ENCODE measurements around the gene MYCN.

The MYCN gene

GRCh38 chr2:15993666-15994065 lies 53.3 kb downstream of the MYCN start:
- H3K36me3 ChIP-seq: no peaks in the 10 kb centered on the region
- no peaks in the 10 kb centered on the region for H3K4me1 ChIP-seq (ENCODE audit: control insufficient read depth in 1 of 2, insufficient read depth in 1 of 2, low read depth in 1 of 2, low read length in 1 of 2)
- no peak for TF ChIP-seq CTCF (IDR thresholded peaks at IDR 0.05)

GRCh38 chr2:15995603-15996002 lies 55.3 kb downstream of the MYCN start:
- H3K36me3 ChIP-seq: no peaks in the 10 kb centered on the region
- no peaks in the 10 kb centered on the region for H3K9me3 ChIP-seq
- H3K4me1 ChIP-seq (ENCODE audit: control insufficient read depth in 1 of 2, insufficient read depth in 1 of 2, low read depth in 1 of 2, low read length in 1 of 2): no peaks in the 10 kb centered on the region
- TF ChIP-seq CTCF (IDR thresholded peaks at IDR 0.05): no peak
- H3K27ac ChIP-seq: no peak overlapping the region
- no peak overlapping the region for H3K4me3 ChIP-seq (ENCODE audit: low read depth in 1 of 2, low read length in 1 of 2)
- no peaks in the 10 kb centered on the region for H3K27me3 ChIP-seq

More at GRCh38 chr2:15993666-15994065, 53.3 kb downstream of the MYCN start:
- no peaks in the 10 kb centered on the region for H3K9me3 ChIP-seq
- H3K27ac ChIP-seq: no peak overlapping the region
- H3K27me3 ChIP-seq: no peaks in the 10 kb centered on the region
- H3K4me3 ChIP-seq (ENCODE audit: low read depth in 1 of 2, low read length in 1 of 2): no peak overlapping the region
